ENCODE results near the gene IGF2R.

IGF2R gene

GRCh38 chr6:159931846-159932245 is 37.0 kb upstream of the IGF2R start:
- DNase-seq (ENCODE audit: extremely low spot score), result no peak

GRCh38 chr6:159933077-159933476 is 35.8 kb upstream of the IGF2R start:
- TF ChIP-seq LEF1 (IDR thresholded peaks at IDR 0.05; ENCODE audit: borderline replicate concordance) (no peak), TARDBP (IDR thresholded peaks at IDR 0.05) (no peak), FOXK2 (IDR thresholded peaks at IDR 0.05) (no peak), NFRKB (IDR thresholded peaks at IDR 0.05) (no peak), CTBP1 (IDR thresholded peaks at IDR 0.05; ENCODE audit: borderline replicate concordance) (no peak), SP1 (IDR thresholded peaks at IDR 0.05) (no peak)
- ChIA-PET CTCF (no interaction called here), POLR2A (no interaction called here)
- no peak for DNase-seq (ENCODE audit: extremely low spot score)

More at GRCh38 chr6:159931846-159932245, 37.0 kb upstream of the IGF2R start:
- CTCF ChIA-PET, result no interaction called here
- POLR2A ChIA-PET, result no interaction called here
- TF ChIP-seq NFRKB (IDR thresholded peaks at IDR 0.05) (no peak), LEF1 (IDR thresholded peaks at IDR 0.05; ENCODE audit: borderline replicate concordance) (no peak), ARNT (IDR thresholded peaks at IDR 0.05) (no peak), SP1 (IDR thresholded peaks at IDR 0.05) (no peak)

GRCh38 chr6:159934181-159934580 is 34.7 kb upstream of the IGF2R start:
- no peak for DNase-seq (ENCODE audit: extremely low spot score)
- CTCF ChIA-PET, result no interaction called here
- TF ChIP-seq ELF4 (IDR thresholded peaks at IDR 0.05), result no peak
- POLR2A ChIA-PET, result no interaction called here

GRCh38 chr6:159935065-159935464 is 33.8 kb upstream of the IGF2R start:
- DNase-seq (ENCODE audit: extremely low spot score), result no peak
- CTCF ChIA-PET, result no interaction called here
- POLR2A ChIA-PET, result no interaction called here
- TF ChIP-seq FOXK2 (IDR thresholded peaks at IDR 0.05) (no peak), SUZ12 (IDR thresholded peaks at IDR 0.05) (no peak), ARNT (IDR thresholded peaks at IDR 0.05) (no peak), BHLHE40 (IDR thresholded peaks at IDR 0.05; ENCODE audit: borderline replicate concordance) (no peak), SP1 (IDR thresholded peaks at IDR 0.05) (no peak), L3MBTL2 (conservative IDR thresholded peaks at IDR 0.05) (no peak), FOXA1 (IDR thresholded peaks at IDR 0.05) (no peak), PKNOX1 (IDR thresholded peaks at IDR 0.05) (no peak), ELF4 (IDR thresholded peaks at IDR 0.05) (no peak), ZNF384 (IDR thresholded peaks at IDR 0.05) (no peak), LEF1 (IDR thresholded peaks at IDR 0.05; ENCODE audit: borderline replicate concordance) (no peak), HDGF (IDR thresholded peaks at IDR 0.05; ENCODE audit: borderline replicate concordance) (no peak), FOXM1 (IDR thresholded peaks at IDR 0.05; ENCODE audit: borderline replicate concordance) (no peak), NFRKB (IDR thresholded peaks at IDR 0.05) (no peak), TARDBP (IDR thresholded peaks at IDR 0.05) (no peak), CTBP1 (IDR thresholded peaks at IDR 0.05; ENCODE audit: borderline replicate concordance) (no peak)

GRCh38 chr6:159935633-159936032 is 33.2 kb upstream of the IGF2R start:
- TF ChIP-seq CTBP1 (IDR thresholded peaks at IDR 0.05; ENCODE audit: borderline replicate concordance), result no peak
- ChIA-PET POLR2A (no interaction called here), CTCF (no interaction called here)

GRCh38 chr6:159939591-159940016 is 29.3 kb upstream of the IGF2R start:
- CTCF ChIA-PET, result no interaction called here

More at GRCh38 chr6:159935633-159936032, 33.2 kb upstream of the IGF2R start:
- no peak for DNase-seq (ENCODE audit: extremely low spot score)

More at GRCh38 chr6:159939591-159940016, 29.3 kb upstream of the IGF2R start:
- POLR2A ChIA-PET, result no interaction called here
- TF ChIP-seq FOXM1 (IDR thresholded peaks at IDR 0.05; ENCODE audit: borderline replicate concordance), result no peak
- no peak for TF ChIP-seq BHLHE40 (IDR thresholded peaks at IDR 0.05; ENCODE audit: borderline replicate concordance)
- no peak for TF ChIP-seq L3MBTL2 (conservative IDR thresholded peaks at IDR 0.05)
- TF ChIP-seq ELF4 (IDR thresholded peaks at IDR 0.05), result no peak
- no peak for TF ChIP-seq HDGF (IDR thresholded peaks at IDR 0.05; ENCODE audit: borderline replicate concordance)
- no peak for TF ChIP-seq PKNOX1 (IDR thresholded peaks at IDR 0.05)
- no peak for TF ChIP-seq ARNT (IDR thresholded peaks at IDR 0.05)
- no peak for TF ChIP-seq TARDBP (IDR thresholded peaks at IDR 0.05)
- no peak for TF ChIP-seq FOXK2 (IDR thresholded peaks at IDR 0.05)
- no peak for TF ChIP-seq NFRKB (IDR thresholded peaks at IDR 0.05)
- TF ChIP-seq LEF1 (IDR thresholded peaks at IDR 0.05; ENCODE audit: borderline replicate concordance), result no peak
- TF ChIP-seq ZNF384 (IDR thresholded peaks at IDR 0.05), result no peak
- TF ChIP-seq CTBP1 (IDR thresholded peaks at IDR 0.05; ENCODE audit: borderline replicate concordance), result no peak
- TF ChIP-seq SP1 (IDR thresholded peaks at IDR 0.05), result no peak
- no peak for TF ChIP-seq FOXA1 (IDR thresholded peaks at IDR 0.05)
- TF ChIP-seq SUZ12 (IDR thresholded peaks at IDR 0.05), result no peak
- no peak for DNase-seq (ENCODE audit: extremely low spot score)

All from HEK293T (cell line).